Endothelial cell of umbilical vein (primary cell): Measurements from ENCODE around the gene ETHE1. TPM values are rescaled to one million over a fixed set of nuclear protein-coding genes. Genes with fewer than 3 reads are reported as not detected.

Source experiments
- BruUV-seq: library from RNA; stranded (reverse); fragments of 400-500 nt; replicated peaks from 2 replicates; lab custom pipeline; 2021; lab: Mats Ljungman, UMichigan
- CTCF ChIA-PET: fragments of 300-600, 350-600 bp; sonication (Branson Sonifier 250); formaldehyde crosslinking; loops from one replicate; lab custom pipeline; 2021; ENCODE audit warnings: antibody characterized with exemption, inconsistent platforms; lab: Charles Lee
- POLR2A ChIA-PET: fragments of 300-600, 350-600 bp; sonication (Branson Sonifier 250); formaldehyde crosslinking; loops from one replicate; lab custom pipeline; 2021; ENCODE audit warnings: antibody characterized with exemption, inconsistent platforms; lab: Charles Lee
- DNase-seq: peaks from one replicate; pipeline ENCODE4 v3.0.0-alpha.2; 2011; ENCODE audit warnings: low read depth, low spot score
- FAIRE-seq: peaks from 2 replicates; lab custom pipeline; 2011; peaks lifted over from hg19 to GRCh38; lab: Jason Lieb, UNC
- H2AFZ ChIP-seq: 2 replicates; pipeline ENCODE4 v1.6.0; 2012; ENCODE audit warnings: low read depth, low read length, control low read depth, inconsistent platforms
- H3K27ac ChIP-seq: 2 replicates; pipeline ENCODE4 v1.5.1; 2011; ENCODE audit warnings: low read depth, mild to moderate bottlenecking, control low read depth, low read length, moderate library complexity; ENCODE audit not compliant: insufficient read depth
- H3K27me3 ChIP-seq, 2 experiments: 2 replicates each; pipeline versions ENCODE4 v1.6.0 to v1.6.1; 2011; ENCODE audit warnings: low read length in 2 of 2, mixed read lengths in 1 of 2; ENCODE audit not compliant: control insufficient read depth in 2 of 2, insufficient read depth in 2 of 2
- H3K36me3 ChIP-seq, 2 experiments: 2 replicates in 1 of 2; 3 replicates in 1 of 2; pipeline ENCODE4 v1.5.1; 2011; ENCODE audit warnings: low read length in 2 of 2, mild to moderate bottlenecking in 1 of 2, moderate library complexity in 1 of 2; ENCODE audit not compliant: control insufficient read depth in 2 of 2, insufficient read depth in 2 of 2; ENCODE audit errors: extremely low read depth in 1 of 2
- H3K4me1 ChIP-seq: 3 replicates; pipeline ENCODE4 v1.5.1; 2011; ENCODE audit warnings: mild to moderate bottlenecking, low read length; ENCODE audit not compliant: control insufficient read depth, insufficient read depth; ENCODE audit errors: extremely low read depth
- H3K4me2 ChIP-seq: 2 replicates; pipeline ENCODE4 v1.6.1; 2011; ENCODE audit warnings: low read length, control low read depth, mixed read lengths; ENCODE audit not compliant: insufficient read depth
- H3K4me3 ChIP-seq, 3 experiments: fragments of 200-600 bp in 1 of 3; sonication (generic), shearing (Covaris generic) in 1 of 3; replicated peaks in 1 of 3; 2 replicates each; pipeline ENCODE4 v1.5.1; 2011 to 2016; ENCODE audit warnings: control low read depth in 3 of 3, low read length in 3 of 3, mild to moderate bottlenecking in 2 of 3, inconsistent platforms in 1 of 3, low read depth in 1 of 3, moderate library complexity in 1 of 3; ENCODE audit not compliant: insufficient read depth in 1 of 3
- H3K79me2 ChIP-seq: 2 replicates; pipeline ENCODE4 v1.6.0; 2012; ENCODE audit warnings: low read length, inconsistent platforms; ENCODE audit not compliant: control insufficient read depth, insufficient read depth
- H3K9ac ChIP-seq: replicated peaks from 2 replicates; pipeline ENCODE3; 2011; ENCODE audit warnings: low read length, control low read depth; ENCODE audit not compliant: insufficient read depth; ENCODE audit errors: extremely low read depth
- H3K9me1 ChIP-seq: replicated peaks from 3 replicates; pipeline ENCODE4 v1.6.0; 2011; ENCODE audit warnings: mild to moderate bottlenecking, low read length; ENCODE audit not compliant: control insufficient read depth, insufficient read depth; ENCODE audit errors: extremely low read depth
- H3K9me3 ChIP-seq: replicated peaks from 2 replicates; pipeline ENCODE4 v1.5.1; 2012; ENCODE audit warnings: low read length, inconsistent platforms; ENCODE audit not compliant: control insufficient read depth, insufficient read depth
- H4K20me1 ChIP-seq: replicated peaks from 2 replicates; pipeline ENCODE3; 2011; ENCODE audit warnings: mild to moderate bottlenecking, low read length; ENCODE audit not compliant: control insufficient read depth, insufficient read depth; ENCODE audit errors: extremely low read depth
- EZH2 ChIP-seq: IDR thresholded peaks from 2 replicates; pipeline ENCODE4 v1.6.1; 2012; ENCODE audit warnings: borderline replicate concordance, low read depth, mild to moderate bottlenecking, moderate library complexity, low read length, inconsistent platforms; ENCODE audit not compliant: severe bottlenecking
- FOS ChIP-seq: IDR thresholded peaks from 2 replicates; pipeline ENCODE4 v1.6.1; 2011; ENCODE audit warnings: mild to moderate bottlenecking, low read length, moderate library complexity, borderline replicate concordance; ENCODE audit not compliant: insufficient read depth
- GATA2 ChIP-seq: IDR thresholded peaks from 2 replicates; pipeline ENCODE4 v1.7.0; 2011; ENCODE audit warnings: low read depth, mild to moderate bottlenecking, moderate library complexity, mixed read lengths, low read length; ENCODE audit not compliant: insufficient read length, insufficient read depth
- JUN ChIP-seq: IDR thresholded peaks from 2 replicates; pipeline ENCODE4 v1.6.1; 2011; ENCODE audit warnings: borderline replicate concordance, low read depth; ENCODE audit not compliant: insufficient read length, insufficient read depth
- MYC ChIP-seq: IDR thresholded peaks from one replicate; pipeline ENCODE4 v1.6.1; 2011; ENCODE audit warnings: mild to moderate bottlenecking, low read depth, low read length
- POLR2A ChIP-seq: IDR thresholded peaks from 2 replicates; pipeline ENCODE4 v1.6.1; 2012; ENCODE audit warnings: low read depth, mild to moderate bottlenecking, control low read depth, low read length
- POLR2AphosphoS5 ChIP-seq: IDR thresholded peaks from 2 replicates; pipeline ENCODE4 v1.6.1; 2012; ENCODE audit warnings: low read depth, mild to moderate bottlenecking, control low read depth, low read length, moderate library complexity; ENCODE audit not compliant: insufficient read depth
- dilution Hi-C: fragments of 300-500 bp; cut with MboI; formaldehyde crosslinking; loops from one replicate; pipeline ENCODE4 v1.15.0; 2019; ENCODE audit warnings: low sequenced_read_pairs; ENCODE audit not compliant: extremely low pct_ligation_motif_present
- intact Hi-C: fragments of 100-400 bp; cut with micrococcal nuclease; formaldehyde crosslinking; loops from one replicate; pipeline ENCODE4 v1.10.0; 2022
- polyA plus RNA-seq, 4 experiments: library from polyadenylated mRNA; depleted of rRNA in 3 of 4; stranded (reverse) in 3 of 4; unstranded in 1 of 4; fragments of >200 nt; gene quantifications; 2 replicates each; pipeline versions ENCODE4 v1.2.1 to v1.2.3, GENCODE V29; 2011 to 2012; ENCODE audit warnings: missing spikeins in 1 of 4
- total RNA-seq: library from RNA; stranded (reverse); gene quantifications from 2 replicates; pipeline ENCODE4 v1.2.3, GENCODE V29; 2021
- TF ChIP-seq, protein P1 (sequence below): IDR thresholded peaks from 2 replicates; pipeline ENCODE4 v1.6.1; 2011; ENCODE audit not compliant: insufficient read depth, insufficient read length
- TF ChIP-seq, protein P2 (sequence below), 2 donors: IDR thresholded peaks; 1 replicate in 1 of 2; 2 replicates in 1 of 2; pipeline ENCODE4 v1.5.1; 2011; ENCODE audit warnings: low read length in 2 of 2, mild to moderate bottlenecking in 2 of 2, moderate library complexity in 2 of 2, control low read depth in 1 of 2, inconsistent platforms in 1 of 2, low read depth in 1 of 2; ENCODE audit not compliant: insufficient read depth in 1 of 2; ENCODE audit errors: extremely low read depth in 1 of 2

ETHE1 gene
- total and polyA plus RNA-seq, 2 donors (not counting 3 experiments of a cell fraction or from before 2014, with no cell fraction given): 34.5 to 124 TPM

DNA sequence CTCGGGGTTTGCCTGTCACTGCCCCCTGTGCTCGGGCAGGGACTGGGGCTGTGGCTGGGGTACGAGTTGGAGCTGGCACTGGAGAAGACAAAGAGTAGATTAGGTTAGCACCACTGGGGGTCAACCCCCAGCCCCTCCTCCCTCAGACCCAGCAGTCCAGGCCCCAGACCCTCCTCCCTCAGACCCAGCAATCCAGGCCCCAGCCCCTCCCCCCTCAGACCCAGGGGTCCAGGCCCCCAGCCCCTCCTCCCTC, 25.1 kb upstream of the ETHE1 start:
- Histone ChIP-seq H3K9me3 (no peaks in the 10 kb centered on the region), H3K9ac (no peak overlapping the region), H3K36me3 (peaks cover 2 to 31% of the 10 kb centered on the region in 2 experiments), H3K4me1 (no peaks in the 10 kb centered on the region), H3K9me1 (no peaks in the 10 kb centered on the region), H3K27ac (no peak overlapping the region), H2AFZ (no peak overlapping the region), H3K4me2 (no peak overlapping the region), H3K79me2 (no peaks in the 10 kb centered on the region), H3K4me3 (no peak overlapping the region), H3K27me3 (no peaks in the 10 kb centered on the region), H4K20me1 (no peaks in the 10 kb centered on the region)
- DNase-seq (no peak), FAIRE-seq (no peak)
- intact Hi-C loops: no loop called here
- dilution Hi-C loops: no loop called here
- no peak for TF ChIP-seq POLR2A
- BruUV-seq: no TSS peak
- POLR2A ChIA-PET: no interaction called here
- CTCF ChIA-PET: interaction anchor here (6.6 kb wide), 1 partner anchor 43 kb away, joined by 158 read pairs; the partner anchor contains the start of genes IRGQ and ZNF576

DNA sequence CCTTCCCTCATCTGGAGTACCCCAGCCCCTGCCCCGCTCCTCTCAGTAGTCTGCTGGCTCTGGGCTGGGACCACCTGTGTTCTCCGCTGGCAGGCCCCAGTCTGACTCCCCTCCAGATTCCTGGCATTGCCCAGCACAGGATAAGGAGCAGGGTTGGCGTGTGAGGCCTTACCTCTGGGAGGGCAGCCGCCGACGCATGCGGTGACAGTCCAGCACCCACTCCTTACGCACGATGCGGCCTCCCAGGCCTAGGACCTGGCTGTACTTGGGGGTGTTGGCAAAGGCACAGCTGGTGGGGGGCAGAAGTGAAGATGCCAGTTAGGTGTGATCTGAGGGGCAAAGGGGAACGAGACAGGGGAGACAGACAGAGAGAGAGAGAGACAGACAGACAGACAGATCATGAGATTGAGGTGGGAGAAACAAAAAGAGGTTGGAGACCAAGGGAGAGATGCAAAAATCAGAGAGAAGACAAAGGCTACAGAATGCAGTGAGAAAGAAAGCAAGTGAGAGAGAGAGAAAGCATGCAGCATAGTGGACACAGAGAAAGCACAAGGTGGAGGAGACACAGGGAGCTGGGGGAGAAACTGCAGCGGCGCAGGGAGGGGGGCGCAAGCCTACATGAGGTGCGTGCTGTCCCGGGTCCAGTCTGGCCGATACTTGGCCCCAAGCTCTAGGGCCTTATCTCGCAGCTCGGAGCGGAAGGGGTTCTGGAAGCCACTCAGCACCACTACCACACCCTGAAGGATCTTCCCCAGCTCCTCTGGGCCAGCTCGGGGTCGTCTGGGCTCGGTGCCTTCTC, 24.6 kb upstream of the ETHE1 start:
- ChIA-PET CTCF (interaction anchor here (6.6 kb wide), 1 partner anchor 44 kb away, joined by 158 read pairs; the partner anchor contains the start of genes IRGQ and ZNF576), POLR2A (no interaction called here)
- Histone ChIP-seq H3K79me2 (no peaks in the 10 kb centered on the region), H3K9me1 (no peaks in the 10 kb centered on the region), H3K4me2 (no peak overlapping the region), H3K4me3 (no peak overlapping the region), H3K27me3 (no peaks in the 10 kb centered on the region), H3K4me1 (no peaks in the 10 kb centered on the region), H3K27ac (no peak overlapping the region), H2AFZ (no peak overlapping the region), H4K20me1 (no peaks in the 10 kb centered on the region), H3K36me3 (peaks cover 2 to 32% of the 10 kb centered on the region in 2 experiments), H3K9me3 (no peaks in the 10 kb centered on the region), H3K9ac (no peak overlapping the region)
- no TSS peak for BruUV-seq
- no peak for DNase-seq
- intact Hi-C loops: no loop called here
- dilution Hi-C loops: no loop called here
- no peak for TF ChIP-seq EZH2
- TF ChIP-seq, protein P1, sequence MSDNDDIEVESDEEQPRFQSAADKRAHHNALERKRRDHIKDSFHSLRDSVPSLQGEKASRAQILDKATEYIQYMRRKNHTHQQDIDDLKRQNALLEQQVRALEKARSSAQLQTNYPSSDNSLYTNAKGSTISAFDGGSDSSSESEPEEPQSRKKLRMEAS: no peak
- TF ChIP-seq POLR2A: no peak
- TF ChIP-seq GATA2: no peak
- no peak for TF ChIP-seq FOS
- TF ChIP-seq POLR2AphosphoS5: no peak
- TF ChIP-seq MYC: no peak
- TF ChIP-seq, protein P2, sequence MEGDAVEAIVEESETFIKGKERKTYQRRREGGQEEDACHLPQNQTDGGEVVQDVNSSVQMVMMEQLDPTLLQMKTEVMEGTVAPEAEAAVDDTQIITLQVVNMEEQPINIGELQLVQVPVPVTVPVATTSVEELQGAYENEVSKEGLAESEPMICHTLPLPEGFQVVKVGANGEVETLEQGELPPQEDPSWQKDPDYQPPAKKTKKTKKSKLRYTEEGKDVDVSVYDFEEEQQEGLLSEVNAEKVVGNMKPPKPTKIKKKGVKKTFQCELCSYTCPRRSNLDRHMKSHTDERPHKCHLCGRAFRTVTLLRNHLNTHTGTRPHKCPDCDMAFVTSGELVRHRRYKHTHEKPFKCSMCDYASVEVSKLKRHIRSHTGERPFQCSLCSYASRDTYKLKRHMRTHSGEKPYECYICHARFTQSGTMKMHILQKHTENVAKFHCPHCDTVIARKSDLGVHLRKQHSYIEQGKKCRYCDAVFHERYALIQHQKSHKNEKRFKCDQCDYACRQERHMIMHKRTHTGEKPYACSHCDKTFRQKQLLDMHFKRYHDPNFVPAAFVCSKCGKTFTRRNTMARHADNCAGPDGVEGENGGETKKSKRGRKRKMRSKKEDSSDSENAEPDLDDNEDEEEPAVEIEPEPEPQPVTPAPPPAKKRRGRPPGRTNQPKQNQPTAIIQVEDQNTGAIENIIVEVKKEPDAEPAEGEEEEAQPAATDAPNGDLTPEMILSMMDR (IDR thresholded peaks at IDR 0.05; ENCODE audit: extremely low read depth in 1 of 2, insufficient read depth in 1 of 2, low read depth in 1 of 2, low read length in 2 of 2): no peak
- no peak for TF ChIP-seq JUN
- FAIRE-seq: no peak
